Brain pericyte (primary cell): ENCODE results near the gene AKAP9.
"Not testable (repeated sequence)": the region's sequence is repeated elsewhere in the genome, so short reads cannot be mapped to it uniquely, and the experiment has no call there.

Source experiments
- DNase-seq: peaks from one replicate; pipeline ENCODE4 v3.0.0-alpha.2; 2012; ENCODE audit warnings: low read depth, low spot score

AKAP9 gene

GRCh38 chr7:91940572-91941341 is at the start of gene AKAP9:
TSS of gene AKAP9 (plus strand) at chr7:91940862. CDS start at chr7:91941100, 238 bp downstream.
- peak; percentile 25 for DNase-seq

GRCh38 chr7:91892099-91892705 is 48.5 kb upstream of the AKAP9 start:
- no peak for DNase-seq

- no peak for DNase-seq
These were observed 47.8 kb upstream of the AKAP9 start for GRCh38 chr7:91892821-91893340.

DNA sequence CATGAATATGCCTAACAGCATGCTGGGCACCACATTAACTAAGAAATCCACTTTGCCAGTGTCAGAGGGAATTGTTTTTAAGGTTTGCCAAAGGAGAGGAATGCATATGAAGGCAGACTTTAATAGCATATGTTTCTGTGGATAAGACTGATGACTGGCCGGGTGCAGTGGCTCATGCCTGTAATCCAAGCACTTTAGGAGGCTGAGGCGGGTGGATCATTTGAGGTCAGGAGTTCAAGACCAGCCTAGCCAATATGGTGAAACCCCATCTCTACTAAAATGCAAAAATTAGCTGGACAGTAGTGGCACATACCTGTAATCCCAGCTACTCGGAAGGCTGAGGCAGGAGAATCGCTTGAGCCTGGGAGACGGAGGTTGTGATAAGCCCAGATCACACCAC is 47.0 kb upstream of the AKAP9 start:
- DNase-seq = not testable (repeated sequence)

GRCh38 chr7:91894781-91895480 is 45.7 kb upstream of the AKAP9 start:
- DNase-seq = no peak

DNA sequence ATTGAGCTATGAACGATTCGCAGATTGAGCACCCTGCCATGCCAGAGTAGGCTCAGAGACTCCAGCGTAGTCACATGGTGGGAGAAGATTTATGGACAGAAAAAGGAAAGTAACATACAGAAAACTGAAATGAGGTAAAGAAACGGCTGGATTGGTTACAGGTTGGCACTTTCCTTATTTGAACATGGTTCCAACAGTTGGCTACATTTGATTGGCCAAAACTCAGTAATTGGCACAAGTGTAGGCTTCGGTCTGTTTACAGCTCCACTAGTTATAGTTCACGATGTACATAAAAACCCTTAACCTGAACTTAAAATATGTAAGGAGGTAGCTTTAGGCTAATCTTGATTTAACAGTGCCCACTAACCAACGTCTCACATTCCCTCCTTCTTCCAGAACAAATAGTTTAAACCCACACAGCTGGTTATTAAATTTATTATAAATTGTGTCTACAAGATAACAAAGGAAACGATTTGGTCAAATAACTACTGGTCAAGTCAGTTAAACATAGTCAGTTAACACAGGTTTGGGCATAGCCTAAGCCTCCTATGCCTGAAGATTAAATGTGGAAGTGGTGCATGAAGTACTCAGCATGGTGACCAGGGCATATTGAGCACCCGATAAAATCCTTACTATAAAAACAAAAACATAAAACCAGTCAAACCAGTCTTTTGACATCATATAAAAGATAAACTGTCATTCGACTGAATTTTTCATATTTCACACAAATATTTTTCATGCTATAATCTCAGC is 42.2 kb upstream of the AKAP9 start:
- DNase-seq = no peak

- no peak for DNase-seq
These were observed 41.1 kb upstream of the AKAP9 start for GRCh38 chr7:91899563-91899962.

GRCh38 chr7:91910171-91910570 is 30.5 kb upstream of the AKAP9 start:
- no peak for DNase-seq

- DNase-seq = no peak
These were observed 29.5 kb upstream of the AKAP9 start for GRCh38 chr7:91911121-91911520.

DNA sequence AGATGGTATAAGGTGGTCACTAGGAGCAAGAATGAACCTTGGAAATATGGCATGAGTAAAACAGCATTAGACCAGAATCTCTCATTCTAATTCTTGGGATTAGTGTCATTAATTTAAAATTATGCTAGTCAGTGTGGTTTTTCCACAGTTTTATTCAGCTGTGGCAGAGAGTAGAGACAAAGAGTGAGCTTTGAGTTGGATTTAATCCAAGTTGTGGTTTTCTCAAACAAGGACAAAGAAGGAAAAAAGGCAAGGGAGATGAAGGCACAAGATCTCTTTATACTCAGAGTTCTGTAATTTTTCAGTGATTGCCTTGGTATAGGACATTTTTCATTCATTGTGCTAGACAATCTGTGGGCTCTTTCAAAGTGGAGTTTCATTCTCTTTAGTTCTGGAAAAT is 28.2 kb upstream of the AKAP9 start:
- DNase-seq = no peak

GRCh38 chr7:91913612-91914011 is 27.1 kb upstream of the AKAP9 start:
- no peak for DNase-seq

- no peak for DNase-seq
These were observed 25.1 kb upstream of the AKAP9 start for GRCh38 chr7:91915401-91916050.

DNA sequence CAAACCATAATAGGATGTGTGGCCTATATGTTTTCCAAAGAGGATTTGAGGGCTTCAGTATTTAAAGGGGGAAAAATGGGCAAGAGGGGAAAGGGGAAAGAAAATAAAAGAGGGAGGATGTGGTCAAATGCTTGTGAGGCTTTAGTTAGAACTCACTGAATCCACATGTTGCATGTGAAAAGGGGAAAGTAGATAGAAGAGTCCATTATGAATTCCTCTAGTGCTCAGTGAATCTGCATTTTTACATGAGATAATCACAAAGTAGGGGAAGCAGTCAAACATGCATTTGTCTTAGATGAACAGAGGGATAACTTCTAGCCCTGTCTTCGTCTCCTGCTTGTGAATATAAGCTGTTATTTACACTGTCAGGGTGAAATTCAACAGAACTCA is 24.6 kb upstream of the AKAP9 start:
- no peak for DNase-seq

- DNase-seq = no peak
These were observed 22.3 kb upstream of the AKAP9 start for GRCh38 chr7:91918356-91918755.

DNA sequence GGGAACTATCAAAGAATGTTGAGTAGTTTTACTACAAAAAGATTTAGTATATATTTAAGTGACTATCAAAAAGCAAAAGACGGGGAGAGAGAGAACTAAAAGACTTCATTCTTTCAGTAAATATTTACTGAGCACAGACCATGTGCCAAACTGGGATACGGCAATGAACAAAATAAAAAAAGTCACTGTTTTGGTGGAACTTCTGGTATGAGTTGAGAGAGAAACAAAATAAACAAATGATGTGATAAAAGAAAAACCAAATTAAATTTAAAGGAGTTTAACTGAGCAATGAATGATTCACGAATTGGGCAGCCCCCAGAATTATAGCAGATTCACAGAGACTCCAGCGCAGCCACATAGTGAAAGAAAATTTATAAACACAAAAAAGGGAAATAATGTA is 17.8 kb upstream of the AKAP9 start:
- no peak for DNase-seq

- DNase-seq = no peak
These were observed 12.8 kb upstream of the AKAP9 start for GRCh38 chr7:91927912-91928311.

DNA sequence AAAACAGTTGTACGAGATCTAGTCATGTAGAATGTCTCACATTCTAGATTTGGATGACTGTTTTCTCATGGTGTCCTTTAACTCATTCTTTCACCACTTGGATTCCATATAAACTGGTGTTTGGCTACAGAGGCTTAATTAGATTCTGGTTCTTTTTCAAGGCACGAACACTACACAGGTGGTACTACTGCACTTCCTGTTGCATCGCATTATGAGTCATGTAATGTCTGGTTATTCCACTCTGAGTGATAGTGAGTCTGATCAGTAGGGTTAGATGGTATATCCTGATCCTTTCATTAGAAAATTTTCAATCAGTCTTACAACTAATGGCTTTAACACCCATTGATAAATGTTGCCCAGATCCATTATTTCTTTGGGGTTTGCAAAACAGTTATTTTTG is 11.2 kb upstream of the AKAP9 start:
- DNase-seq = no peak

DNA sequence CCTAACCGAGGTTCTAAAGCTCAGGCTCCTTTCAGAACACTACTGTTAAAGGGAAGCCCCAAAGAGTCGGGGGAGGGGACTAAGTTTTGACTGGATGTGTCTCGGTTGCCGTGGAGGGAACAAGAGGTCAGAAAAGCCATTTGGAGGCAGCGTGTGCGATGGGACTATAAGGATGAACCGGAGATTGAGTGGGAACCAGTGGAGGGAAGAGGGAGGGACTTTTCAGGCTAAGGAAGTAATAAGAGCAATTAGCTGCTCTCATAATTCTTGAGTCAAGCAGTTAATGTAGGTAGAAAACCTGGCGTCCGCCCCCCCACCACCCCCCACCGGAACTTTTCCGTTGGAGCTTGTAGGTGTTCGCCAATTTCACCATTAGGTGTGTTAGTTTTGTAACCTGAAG is 491 bp upstream of the AKAP9 start:
- DNase-seq = no peak

- DNase-seq = no peak
These were observed 788 bp downstream of the AKAP9 start for GRCh38 chr7:91941450-91941849.

GRCh38 chr7:91942312-91942711 is 1.6 kb downstream of the AKAP9 start:
- DNase-seq = no peak

- DNase-seq = not testable (repeated sequence)
These were observed 4.3 kb downstream of the AKAP9 start for GRCh38 chr7:91944970-91945369.
